ENCODE measurements around the gene GORAB. TPM values are rescaled to one million over a fixed set of nuclear protein-coding genes. Genes with fewer than 3 reads are reported as not detected.

Gene GORAB
- total RNA-seq, 1 experiment from 2014 or later, result 10.9 TPM

DNA sequence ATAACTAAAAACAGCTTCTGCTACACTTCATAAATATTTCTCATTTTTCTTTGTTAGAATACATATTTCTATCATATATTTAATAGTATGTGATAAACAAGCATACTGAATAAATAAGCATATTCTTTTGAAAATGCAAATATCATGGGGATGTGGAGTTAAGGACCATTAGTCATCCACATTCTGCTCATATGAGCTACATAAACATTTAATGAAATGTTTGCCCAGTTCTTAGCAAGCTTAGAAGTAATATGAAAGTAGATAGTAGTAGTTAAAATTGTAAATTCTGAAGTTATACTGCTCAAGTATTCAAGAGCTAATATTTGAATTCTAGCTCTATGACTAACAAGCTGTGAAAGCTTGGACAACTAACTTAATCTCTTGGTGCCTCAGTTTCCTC, 10.1 kb upstream of the GORAB start:
- no peak for DNase-seq (ENCODE audit: low spot score)
- BruUV-seq (replicated peaks), result no TSS peak
- Histone ChIP-seq H3K4me3 (ENCODE audit: low read depth, low read length, poor library complexity, severe bottlenecking) (no peak overlapping the region), H3K27ac (ENCODE audit: low read depth, low read length, poor library complexity, severe bottlenecking) (no peak overlapping the region), H3K4me1 (ENCODE audit: insufficient read depth, low read length, poor library complexity, severe bottlenecking) (no peaks in the 10 kb centered on the region), H3K9me3 (ENCODE audit: low read depth, low read length, poor library complexity, severe bottlenecking) (no peaks in the 10 kb centered on the region), H3K27me3 (replicated peaks; ENCODE audit: insufficient read depth, low read depth, low read length, poor library complexity) (peaks cover 23% of the 10 kb centered on the region), H3K36me3 (ENCODE audit: insufficient read depth, low read length, poor library complexity, severe bottlenecking) (no peaks in the 10 kb centered on the region)
- intact Hi-C loops (cut with micrococcal nuclease; ENCODE audit: unreplicated experiment), result no loop called here
- CTCF ChIA-PET, result no interaction called here
- TF ChIP-seq EZH2 (IDR thresholded peaks at IDR 0.05; ENCODE audit: borderline replicate concordance, low read depth, low read length, poor library complexity, severe bottlenecking), result no peak
- TF ChIP-seq, protein P1, sequence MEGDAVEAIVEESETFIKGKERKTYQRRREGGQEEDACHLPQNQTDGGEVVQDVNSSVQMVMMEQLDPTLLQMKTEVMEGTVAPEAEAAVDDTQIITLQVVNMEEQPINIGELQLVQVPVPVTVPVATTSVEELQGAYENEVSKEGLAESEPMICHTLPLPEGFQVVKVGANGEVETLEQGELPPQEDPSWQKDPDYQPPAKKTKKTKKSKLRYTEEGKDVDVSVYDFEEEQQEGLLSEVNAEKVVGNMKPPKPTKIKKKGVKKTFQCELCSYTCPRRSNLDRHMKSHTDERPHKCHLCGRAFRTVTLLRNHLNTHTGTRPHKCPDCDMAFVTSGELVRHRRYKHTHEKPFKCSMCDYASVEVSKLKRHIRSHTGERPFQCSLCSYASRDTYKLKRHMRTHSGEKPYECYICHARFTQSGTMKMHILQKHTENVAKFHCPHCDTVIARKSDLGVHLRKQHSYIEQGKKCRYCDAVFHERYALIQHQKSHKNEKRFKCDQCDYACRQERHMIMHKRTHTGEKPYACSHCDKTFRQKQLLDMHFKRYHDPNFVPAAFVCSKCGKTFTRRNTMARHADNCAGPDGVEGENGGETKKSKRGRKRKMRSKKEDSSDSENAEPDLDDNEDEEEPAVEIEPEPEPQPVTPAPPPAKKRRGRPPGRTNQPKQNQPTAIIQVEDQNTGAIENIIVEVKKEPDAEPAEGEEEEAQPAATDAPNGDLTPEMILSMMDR (conservative IDR thresholded peaks at IDR 0.05; ENCODE audit: low read depth, low read length), result no peak
- POLR2A ChIA-PET (ENCODE audit: low non-redundant PET), result no interaction called here

DNA sequence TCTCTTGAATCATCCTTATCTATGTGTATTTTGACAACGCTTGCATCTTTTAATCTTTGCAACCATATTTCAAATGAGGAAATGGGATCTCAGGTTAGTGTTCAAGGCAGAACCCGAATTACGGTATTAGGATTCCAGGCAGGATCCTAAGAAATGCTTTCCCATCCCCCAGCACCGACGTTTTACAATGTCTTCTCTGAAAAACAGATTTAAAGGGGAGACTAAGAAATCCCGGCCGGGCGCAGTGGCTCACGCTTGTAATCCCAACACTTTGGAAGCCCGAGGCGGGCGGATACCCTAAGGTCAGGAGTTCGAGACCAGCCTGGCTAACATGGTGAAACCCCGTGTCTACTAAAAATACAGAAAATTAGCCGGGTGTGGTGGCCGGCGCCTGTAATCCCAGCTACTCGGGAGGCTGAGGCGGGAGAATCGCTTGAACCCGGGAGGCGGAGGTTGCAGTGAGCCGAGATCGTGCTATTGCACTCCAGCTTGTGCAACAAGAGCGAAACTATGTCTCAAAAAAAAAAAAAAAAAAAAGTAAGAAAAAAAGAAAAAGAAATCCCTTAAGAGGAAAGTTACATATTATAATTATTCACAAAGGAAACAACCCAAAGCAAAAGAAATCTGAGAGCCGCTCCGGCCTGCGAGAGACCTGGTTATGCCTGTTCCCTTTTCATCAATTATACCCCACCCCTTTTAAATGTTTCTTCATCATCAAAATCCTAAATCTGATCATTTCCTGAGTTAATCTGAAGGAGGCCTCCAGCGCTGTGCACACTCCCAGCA, 801 bp upstream of the GORAB start:
- intact Hi-C loops (cut with micrococcal nuclease; ENCODE audit: unreplicated experiment), result loop anchor here (5.0 kb wide), 1 partner anchor 131 kb away; the partner anchor contains the start of gene PRRX1
- BruUV-seq (replicated peaks), result TSS peak; percentile 96
- TF ChIP-seq, protein P1 (conservative IDR thresholded peaks at IDR 0.05; ENCODE audit: low read depth, low read length), result no peak
- no peak for TF ChIP-seq EZH2 (IDR thresholded peaks at IDR 0.05; ENCODE audit: borderline replicate concordance, low read depth, low read length, poor library complexity, severe bottlenecking)
- POLR2A ChIA-PET (ENCODE audit: low non-redundant PET), result interaction anchor here (0.6 to 0.7 kb wide), 2 partner anchors 10 to 330 kb away, joined by 7 to 21 read pairs; no protein-coding TSS in a partner anchor
- Histone ChIP-seq H3K4me3 (ENCODE audit: low read depth, low read length, poor library complexity, severe bottlenecking) (peak overlapping the region; percentile 62), H3K9me3 (ENCODE audit: low read depth, low read length, poor library complexity, severe bottlenecking) (no peaks in the 10 kb centered on the region), H3K27me3 (replicated peaks; ENCODE audit: insufficient read depth, low read depth, low read length, poor library complexity) (no peaks in the 10 kb centered on the region), H3K4me1 (ENCODE audit: insufficient read depth, low read length, poor library complexity, severe bottlenecking) (no peaks in the 10 kb centered on the region), H3K36me3 (ENCODE audit: insufficient read depth, low read length, poor library complexity, severe bottlenecking) (no peaks in the 10 kb centered on the region), H3K27ac (ENCODE audit: low read depth, low read length, poor library complexity, severe bottlenecking) (peak overlapping the region; percentile 93)
- CTCF ChIA-PET, result no interaction called here
- peak; percentile 20 for DNase-seq (ENCODE audit: low spot score)

DNA sequence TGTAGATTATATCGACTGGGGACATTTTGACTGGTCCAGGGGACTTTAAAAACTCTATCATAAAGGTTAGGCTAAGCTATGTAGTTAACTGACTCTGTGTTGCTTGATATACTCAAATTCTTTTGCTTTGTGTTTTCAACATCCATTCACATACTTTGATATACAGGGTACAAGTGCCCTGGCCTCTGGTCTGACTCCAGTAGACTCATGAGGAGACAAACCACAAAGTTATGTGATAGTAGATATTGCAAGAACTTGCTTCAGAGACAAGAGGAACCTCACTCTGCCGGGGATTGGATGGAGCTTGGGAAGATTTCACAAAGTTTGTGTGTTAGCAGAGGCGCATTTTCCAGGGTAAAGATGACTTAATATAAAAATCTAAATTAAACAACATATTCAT, 1.3 kb downstream of the GORAB start:
- no peaks in the 10 kb centered on the region for H3K9me3 ChIP-seq (ENCODE audit: low read depth, low read length, poor library complexity, severe bottlenecking)
- no peaks in the 10 kb centered on the region for H3K27me3 ChIP-seq (replicated peaks; ENCODE audit: insufficient read depth, low read depth, low read length, poor library complexity)
- DNase-seq (ENCODE audit: low spot score), result no peak
- no peak overlapping the region for H3K27ac ChIP-seq (ENCODE audit: low read depth, low read length, poor library complexity, severe bottlenecking)
- no peaks in the 10 kb centered on the region for H3K4me1 ChIP-seq (ENCODE audit: insufficient read depth, low read length, poor library complexity, severe bottlenecking)
- TF ChIP-seq EZH2 (IDR thresholded peaks at IDR 0.05; ENCODE audit: borderline replicate concordance, low read depth, low read length, poor library complexity, severe bottlenecking), result no peak
- TF ChIP-seq, protein P1 (conservative IDR thresholded peaks at IDR 0.05; ENCODE audit: low read depth, low read length), result no peak
- H3K4me3 ChIP-seq (ENCODE audit: low read depth, low read length, poor library complexity, severe bottlenecking), result peak overlapping the region; percentile 62
- no peaks in the 10 kb centered on the region for H3K36me3 ChIP-seq (ENCODE audit: insufficient read depth, low read length, poor library complexity, severe bottlenecking)
- CTCF ChIA-PET, result no interaction called here
- BruUV-seq (replicated peaks), result no TSS peak
- POLR2A ChIA-PET (ENCODE audit: low non-redundant PET), result no interaction called here
- intact Hi-C loops (cut with micrococcal nuclease; ENCODE audit: unreplicated experiment), result loop anchor here (5.0 kb wide), 1 partner anchor 129 kb away; the partner anchor contains the start of gene PRRX1

All from A673 (cell line).